GM12878 (cell line): ENCODE results near the gene TP53BP1. TPM values are rescaled to one million over a fixed set of nuclear protein-coding genes. Genes with fewer than 3 reads are reported as not detected.

Experiments
- ATAC-seq: fragments of 200-7000 bp; cut with Tn5 transposase; 3 replicates; pipeline ENCODE4 v1.9.1; 2020; ENCODE audit warnings: mild to moderate bottlenecking, moderate library complexity
- BruUV-seq: library from RNA; stranded (reverse); fragments of 400-500 nt; replicated peaks from 2 replicates; lab custom pipeline; 2021; lab: Mats Ljungman, UMichigan
- CTCF ChIA-PET: fragments of 300-600 bp; sonication (Branson Sonifier 250); formaldehyde crosslinking; extraction: SDS; loops from one replicate; lab custom pipeline; 2021; ENCODE audit warnings: inconsistent platforms; lab: Yijun Ruan, JAX
- POLR2A ChIA-PET: fragments of 350-600 bp; formaldehyde crosslinking; extraction: SDS; loops from one replicate; lab custom pipeline; 2021; ENCODE audit warnings: inconsistent platforms; lab: Charles Lee
- RAD21 ChIA-PET: fragments of 300-600 bp; sonication (Branson Sonifier 250); formaldehyde crosslinking; loops from one replicate; lab custom pipeline; 2023; ENCODE audit warnings: antibody characterized with exemption; ENCODE audit not compliant: unreplicated experiment; lab: Charles Lee
- SMC1A ChIA-PET: fragments of 300-600 bp; sonication (Branson Sonifier 250); formaldehyde crosslinking; loops from one replicate; lab custom pipeline; 2023; ENCODE audit not compliant: unreplicated experiment, uncharacterized antibody; lab: Charles Lee
- DNase-seq: peaks from one replicate; pipeline ENCODE4 v3.0.0-alpha.2; 2011; ENCODE audit warnings: low read depth, low spot score
- FAIRE-seq: peaks from 3 replicates; lab custom pipeline; 2011; peaks lifted over from hg19 to GRCh38; lab: Jason Lieb, UNC
- H2AFZ ChIP-seq: 2 replicates; pipeline ENCODE4 v1.6.0; 2011; ENCODE audit warnings: low read depth, low read length, control low read depth; ENCODE audit not compliant: control insufficient read depth
- H3K27ac ChIP-seq: 2 replicates; pipeline ENCODE4 v1.5.1; 2011; ENCODE audit warnings: control low read depth; ENCODE audit not compliant: control insufficient read depth, insufficient read depth
- H3K27me3 ChIP-seq, 2 experiments: replicated peaks in 1 of 2; 2 replicates each; pipeline versions ENCODE4 v1.6.0 to v1.6.1; 2011; ENCODE audit warnings: low read length in 1 of 2; ENCODE audit not compliant: control insufficient read depth in 2 of 2, insufficient read depth in 2 of 2
- H3K36me3 ChIP-seq, 2 experiments: 2 replicates each; pipeline ENCODE4 v1.5.1; 2011; ENCODE audit warnings: low read length in 1 of 2; ENCODE audit not compliant: control insufficient read depth in 2 of 2, insufficient read depth in 2 of 2
- H3K4me1 ChIP-seq: 2 replicates; pipeline ENCODE4 v1.6.1; 2011; ENCODE audit warnings: mild to moderate bottlenecking, low read length, moderate library complexity, mixed read lengths; ENCODE audit not compliant: control insufficient read depth, insufficient read depth
- H3K4me2 ChIP-seq: 2 replicates; pipeline ENCODE4 v1.6.0; 2011; ENCODE audit warnings: control low read depth; ENCODE audit not compliant: control insufficient read depth, insufficient read depth
- H3K4me3 ChIP-seq: fragments of 200-600 bp; sonication (generic); 2 replicates; pipeline ENCODE4 v1.5.1; 2016
- H3K79me2 ChIP-seq: 2 replicates; pipeline ENCODE4 v1.6.0; 2011; ENCODE audit warnings: low read length; ENCODE audit not compliant: control insufficient read depth, insufficient read depth
- H3K9ac ChIP-seq: 2 replicates; pipeline ENCODE4 v1.8.0; 2011; ENCODE audit warnings: low read length, control low read depth, mixed read lengths; ENCODE audit not compliant: control insufficient read depth, insufficient read depth
- H3K9me3 ChIP-seq: replicated peaks from 3 replicates; pipeline ENCODE4 v1.5.1; 2011; ENCODE audit warnings: mild to moderate bottlenecking, low read length; ENCODE audit not compliant: control insufficient read depth, insufficient read depth
- H4K20me1 ChIP-seq: 2 replicates; pipeline ENCODE4 v1.6.0; 2011; ENCODE audit not compliant: control insufficient read depth, insufficient read depth
- PML ChIP-seq: IDR thresholded peaks from 2 replicates; pipeline ENCODE4 v1.6.1; 2012; ENCODE audit warnings: low read length, inconsistent platforms
- RCOR1 ChIP-seq: conservative IDR thresholded peaks from 2 replicates; pipeline ENCODE4 v1.6.1; 2012; ENCODE audit warnings: low read depth, low read length, improper control_type of control experiment
- SMAD1 ChIP-seq: fragments of 450-650 bp; IDR thresholded peaks from 2 replicates; pipeline ENCODE4 v1.6.1; 2018; ENCODE audit warnings: mild to moderate bottlenecking, low read depth; ENCODE audit not compliant: partially characterized antibody
- SP1 ChIP-seq: IDR thresholded peaks from one replicate; pipeline ENCODE4 v1.6.1; 2011; ENCODE audit warnings: low read depth, low read length
- ZNF24 ChIP-seq: fragments of 450-650 bp; IDR thresholded peaks from 2 replicates; pipeline ENCODE4 v1.6.1; 2017; ENCODE audit warnings: antibody characterized with exemption, mild to moderate bottlenecking
- WGBS: methylation state at CpG from one replicate; pipeline ENCODE4 v1.1.6; 2016; ENCODE audit warnings: low lambda C conversion rate; ENCODE audit not compliant: insufficient replicate concordance, insufficient coverage; ENCODE audit errors: missing lambda C conversion rate; 5-methylcytosine and 5-hydroxymethylcytosine counted together
- in situ Hi-C: fragments of 300-500 bp; cut with MboI; formaldehyde crosslinking; loops from 9 replicates; pipeline ENCODE4 v1.14.3; 2018; ENCODE audit warnings: mixed read lengths
- intact Hi-C: fragments of 100-400 bp; cut with micrococcal nuclease; formaldehyde crosslinking; loops from one replicate; pipeline ENCODE4 v1.14.2; 2022; ENCODE audit not compliant: unreplicated experiment
- polyA plus RNA-seq, 11 experiments: library from polyadenylated mRNA; depleted of rRNA in 4 of 11; unstranded in 6 of 11; stranded (reverse) in 5 of 11; fragments of >200 nt; fragmentation: Nextera tagmentation in 4 of 11; fragmentation: Illumina TruSeq in 1 of 11; extraction: Ambion mirVana in 4 of 11; extraction: Trizol in 1 of 11; gene quantifications; 1 replicate in 1 of 11; 2 replicates in 10 of 11; pipeline versions ENCODE4 v1.2.1 to v1.2.3, GENCODE V29; 2011 to 2016; ENCODE audit warnings: inconsistent platforms in 2 of 11, missing spikeins in 2 of 11, low read depth in 1 of 11
- total RNA-seq, 4 experiments: library from RNA; depleted of rRNA in 3 of 4; stranded (reverse); fragments of >200 nt in 3 of 4; fragmentation: Illumina TruSeq in 1 of 4; extraction: Trizol in 1 of 4; gene quantifications; 2 replicates each; pipeline versions ENCODE4 v1.2.1 to v1.2.3, GENCODE V29; 2013 to 2021
- TF ChIP-seq, protein P1 (sequence below): IDR thresholded peaks from 2 replicates; pipeline ENCODE4 v1.6.1; 2011; ENCODE audit warnings: low read depth, mild to moderate bottlenecking, low read length, moderate library complexity, borderline replicate concordance; ENCODE audit errors: extremely low read depth
- TF ChIP-seq, protein P2 (sequence below): fragments of 450-650 bp; conservative IDR thresholded peaks from 2 replicates; pipeline ENCODE4 v1.6.1; 2017; ENCODE audit warnings: mild to moderate bottlenecking, moderate library complexity

Gene TP53BP1
- total and polyA plus RNA-seq, 10 of the 15 experiments (the other 5 are each of a cell fraction or from before 2014, with no cell fraction given) = 6.2 to 50.2 (median 19.3) TPM

DNA sequence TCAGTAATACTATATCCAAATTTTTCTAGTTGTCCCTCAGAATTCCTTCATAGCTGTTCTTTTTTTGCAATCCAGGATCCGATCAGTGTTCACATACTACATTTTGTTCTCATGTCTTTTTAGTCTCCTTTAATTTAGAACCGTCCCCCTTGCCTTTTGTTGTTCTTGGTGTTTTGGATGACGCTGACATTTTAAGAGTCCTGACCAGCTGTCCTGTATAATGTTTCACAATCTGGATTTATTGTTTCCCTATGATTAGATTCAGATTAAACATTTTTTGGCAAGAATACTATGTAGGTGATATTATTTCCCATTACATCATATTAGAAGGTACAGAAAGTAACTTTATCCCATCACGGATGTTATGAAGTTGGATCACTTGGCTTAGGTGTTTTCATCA, 110.6 kb downstream of the TP53BP1 start:
- POLR2A ChIA-PET = interaction anchor here (0.7 to 0.9 kb wide), 2 partner anchors 9 to 30 kb away, joined by 3 read pairs; no protein-coding TSS in a partner anchor
- RAD21 ChIA-PET = no interaction called here
- FAIRE-seq (no peak), ATAC-seq (no peak), DNase-seq (no peak)
- CTCF ChIA-PET = interaction anchor here (1.2 to 6.1 kb wide), 2 partner anchors 9 to 132 kb away, joined by 3 to 51 read pairs; partner anchors contain the start of genes TUBGCP4 and ZSCAN29
- Histone ChIP-seq H4K20me1 (no peaks in the 10 kb centered on the region), H3K4me2 (no peak overlapping the region), H3K36me3 (peaks cover 10 to 21% of the 10 kb centered on the region in 2 experiments), H3K9me3 (no peaks in the 10 kb centered on the region), H3K27ac (no peak overlapping the region), H2AFZ (no peak overlapping the region), H3K27me3 (no peaks in the 10 kb centered on the region), H3K4me1 (no peaks in the 10 kb centered on the region; the same call in 1 of the 2 replicates), H3K4me3 (no peak overlapping the region), H3K79me2 (no peaks in the 10 kb centered on the region), H3K9ac (no peak overlapping the region)
- SMC1A ChIA-PET = no interaction called here
- intact Hi-C loops (no loop called here), in situ Hi-C loops (no loop called here)
- BruUV-seq = no TSS peak
- no peak for TF ChIP-seq PML
- no peak for TF ChIP-seq SMAD1
- TF ChIP-seq, protein P1, sequence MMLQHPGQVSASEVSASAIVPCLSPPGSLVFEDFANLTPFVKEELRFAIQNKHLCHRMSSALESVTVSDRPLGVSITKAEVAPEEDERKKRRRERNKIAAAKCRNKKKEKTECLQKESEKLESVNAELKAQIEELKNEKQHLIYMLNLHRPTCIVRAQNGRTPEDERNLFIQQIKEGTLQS = no peak
- TF ChIP-seq SP1 = no peak
- TF ChIP-seq RCOR1 = no peak
- TF ChIP-seq, protein P2, sequence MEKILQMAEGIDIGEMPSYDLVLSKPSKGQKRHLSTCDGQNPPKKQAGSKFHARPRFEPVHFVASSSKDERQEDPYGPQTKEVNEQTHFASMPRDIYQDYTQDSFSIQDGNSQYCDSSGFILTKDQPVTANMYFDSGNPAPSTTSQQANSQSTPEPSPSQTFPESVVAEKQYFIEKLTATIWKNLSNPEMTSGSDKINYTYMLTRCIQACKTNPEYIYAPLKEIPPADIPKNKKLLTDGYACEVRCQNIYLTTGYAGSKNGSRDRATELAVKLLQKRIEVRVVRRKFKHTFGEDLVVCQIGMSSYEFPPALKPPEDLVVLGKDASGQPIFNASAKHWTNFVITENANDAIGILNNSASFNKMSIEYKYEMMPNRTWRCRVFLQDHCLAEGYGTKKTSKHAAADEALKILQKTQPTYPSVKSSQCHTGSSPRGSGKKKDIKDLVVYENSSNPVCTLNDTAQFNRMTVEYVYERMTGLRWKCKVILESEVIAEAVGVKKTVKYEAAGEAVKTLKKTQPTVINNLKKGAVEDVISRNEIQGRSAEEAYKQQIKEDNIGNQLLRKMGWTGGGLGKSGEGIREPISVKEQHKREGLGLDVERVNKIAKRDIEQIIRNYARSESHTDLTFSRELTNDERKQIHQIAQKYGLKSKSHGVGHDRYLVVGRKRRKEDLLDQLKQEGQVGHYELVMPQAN = no peak
- TF ChIP-seq ZNF24 = no peak
- 98% methylated on average over 4 of the region's 4 CpGs for WGBS
